ENCODE measurements around the gene C20orf144.

GRCh38 chr20:33657704-33658095 is 4.4 kb upstream of the C20orf144 start:
- TF ChIP-seq CTCF (IDR thresholded peaks at IDR 0.05): no peak
- no peak for TF ChIP-seq POLR2A (IDR thresholded peaks at IDR 0.05)
